ENCODE measurements around the gene ACSL6. TPM values are rescaled to one million over a fixed set of nuclear protein-coding genes. Genes with fewer than 3 reads are reported as not detected.

The ACSL6 gene
- total RNA-seq, 4 donors from 2014 or later, result 0.17 to 0.82 TPM; not detected in 2

- no peak for TF ChIP-seq CTCF (IDR thresholded peaks at IDR 0.05; ENCODE audit: low read depth)
Measured at GRCh38 chr5:131984956-131985665, 26.3 kb downstream of the ACSL6 start.

DNA sequence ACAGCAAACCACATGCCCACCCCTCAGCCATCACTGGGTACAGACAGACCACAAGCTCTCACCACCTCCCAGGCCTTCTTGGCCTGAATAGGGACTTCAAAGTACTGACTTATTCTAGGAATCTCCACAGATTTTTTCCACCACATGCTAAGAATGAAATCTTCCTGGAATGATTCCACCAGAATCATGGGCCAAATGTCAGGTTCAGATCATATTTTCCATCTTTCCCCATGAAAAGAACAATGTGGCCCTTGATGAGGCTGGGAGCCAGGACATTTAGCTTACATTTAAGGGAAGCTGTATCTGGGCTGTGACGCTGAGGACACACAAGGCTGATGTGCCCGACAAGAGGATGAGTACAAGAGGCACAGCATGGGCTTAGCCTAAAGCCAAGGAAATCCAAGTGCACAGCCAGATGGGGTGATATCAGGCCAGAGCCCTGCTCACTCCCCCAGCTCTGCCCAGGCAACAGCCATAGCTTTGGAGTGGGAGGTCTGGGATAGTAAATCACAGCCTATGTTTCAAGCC lies 28.1 kb downstream of the ACSL6 start:
- TF ChIP-seq CTCF (IDR thresholded peaks at IDR 0.05; ENCODE audit: low read depth), result no peak

- no peak for TF ChIP-seq CTCF (IDR thresholded peaks at IDR 0.05; ENCODE audit: low read depth)
Measured at GRCh38 chr5:131981516-131981915, 29.9 kb downstream of the ACSL6 start.

GRCh38 chr5:131980696-131981095 lies 30.8 kb downstream of the ACSL6 start:
- TF ChIP-seq CTCF (IDR thresholded peaks at IDR 0.05; ENCODE audit: low read depth), result no peak

- TF ChIP-seq CTCF (IDR thresholded peaks at IDR 0.05; ENCODE audit: low read depth), result no peak
Measured at GRCh38 chr5:131979816-131980215, 31.6 kb downstream of the ACSL6 start.

- TF ChIP-seq CTCF (IDR thresholded peaks at IDR 0.05; ENCODE audit: low read depth), result no peak
Measured at GRCh38 chr5:131977212-131977604, 34.2 kb downstream of the ACSL6 start.

DNA sequence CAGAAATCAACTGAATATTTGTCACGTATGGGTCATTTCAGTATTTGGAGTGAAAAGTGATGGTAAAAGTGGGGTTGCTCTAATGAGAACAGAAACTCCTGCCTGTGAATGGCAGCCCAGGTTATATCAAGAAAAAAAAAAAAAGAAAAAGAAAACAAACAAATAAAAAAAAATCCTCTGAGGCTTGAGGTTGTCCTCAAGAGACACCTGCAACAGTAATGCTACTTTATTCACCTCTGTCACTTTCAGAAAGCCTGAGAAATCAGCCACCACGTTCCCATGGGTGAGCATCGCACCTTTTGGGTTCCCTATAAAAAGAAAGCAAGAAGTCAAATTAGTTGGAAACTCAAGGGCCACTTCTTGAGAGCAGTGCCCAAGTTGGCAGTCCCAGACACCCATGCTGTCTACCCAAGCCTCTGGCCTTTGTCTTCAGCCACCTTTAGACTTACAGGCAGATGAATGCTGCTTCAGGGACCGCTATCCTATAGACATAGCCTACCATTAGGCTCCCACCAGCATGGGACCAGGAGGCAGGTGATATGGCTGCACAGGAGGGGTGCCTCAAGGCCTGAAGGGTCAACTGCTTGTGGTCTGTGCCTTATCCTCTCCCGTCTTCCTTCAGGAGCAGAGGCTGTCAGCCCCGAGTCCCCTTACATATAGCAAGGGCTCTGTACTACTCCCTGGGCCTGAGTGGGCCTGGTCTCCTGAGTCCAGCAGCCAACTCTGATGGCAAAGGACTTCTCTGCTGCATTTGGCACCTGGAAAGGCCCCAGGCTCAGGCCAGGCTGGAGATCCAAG lies 34.8 kb downstream of the ACSL6 start:
- TF ChIP-seq CTCF (IDR thresholded peaks at IDR 0.05; ENCODE audit: low read depth), result no peak

Data from subcutaneous adipose tissue (tissue), 4 donors.